Measurements from ENCODE around the gene SMOC2. TPM values are rescaled to one million over a fixed set of nuclear protein-coding genes. Genes with fewer than 3 reads are reported as not detected.

SMOC2 gene
- total RNA-seq, 1 experiment from 2014 or later: 2.1 TPM

DNA sequence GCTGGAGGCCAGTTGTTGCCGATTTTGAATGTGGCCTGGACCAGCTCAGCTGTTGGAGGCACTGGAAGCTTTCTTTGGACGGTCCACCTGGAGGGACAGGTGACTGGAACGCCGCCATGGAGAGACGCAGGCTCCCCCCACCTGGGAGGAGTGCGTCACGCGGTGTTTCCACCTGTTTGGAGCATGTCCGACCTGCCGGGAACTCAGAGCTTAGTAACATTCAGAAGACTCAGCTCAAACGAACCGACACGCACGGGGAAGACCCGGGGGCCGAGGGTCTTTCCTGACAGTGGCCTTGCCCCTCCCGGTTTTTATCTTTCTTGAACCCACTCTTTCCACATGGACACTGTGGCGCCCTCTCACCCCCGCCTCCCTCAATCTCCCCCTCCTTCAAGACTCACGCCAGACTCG lies 141.6 kb downstream of the SMOC2 start:
- no peak overlapping the region for H2BK15ac ChIP-seq (ENCODE audit: low read depth, low read length)
- H3K18ac ChIP-seq (ENCODE audit: insufficient read length, low read depth, low read length): no peak overlapping the region
- H3K14ac ChIP-seq (ENCODE audit: insufficient read depth, low read length): no peak overlapping the region
- no peak overlapping the region for H2BK12ac ChIP-seq (ENCODE audit: insufficient read length, low read depth, low read length)
- no CpG with 5 or more reads among the region's 21 CpGs for WGBS (ENCODE audit: extremely low coverage, insufficient read length, low lambda C conversion rate)
- H2BK120ac ChIP-seq (ENCODE audit: low read depth, low read length, poor library complexity, severe bottlenecking): no peak overlapping the region
- no peak overlapping the region for H3K27ac ChIP-seq (ENCODE audit: insufficient read length, low read depth, low read length)
- no peaks in the 10 kb centered on the region for H3K27me3 ChIP-seq (ENCODE audit: insufficient read depth, low read length)
- Mint-ChIP-seq H3K9me3 (no peaks in the 10 kb centered on the region; a peak in 1 of 5 replicates), H3K36me3 (ENCODE audit: insufficient read depth in 1 of 3, low read depth in 3 of 3) (no peaks in the 10 kb centered on the region), H3K27me3 (ENCODE audit: low read depth) (peaks cover 2% of the 10 kb centered on the region; the same call in 1 of the 2 replicates), H3K27ac (peak overlapping the region in 1 of 3 experiments; percentile 93; a peak in 1 of 7 replicates), H3K4me3 (no peak overlapping the region), H3K4me1 (peaks cover 14 to 16% of the 10 kb centered on the region in 2 experiments)
- H2BK20ac ChIP-seq (ENCODE audit: low read depth, low read length, poor library complexity, severe bottlenecking): no peak overlapping the region
- no peaks in the 10 kb centered on the region for H3K9me3 ChIP-seq (ENCODE audit: control insufficient read depth, low read depth, low read length)
- H4K8ac ChIP-seq (replicated peaks; ENCODE audit: insufficient read length, low read depth, low read length): no peak overlapping the region
- DNase-seq: no peak
- no peaks in the 10 kb centered on the region for H3K4me1 ChIP-seq (ENCODE audit: insufficient read depth, low read length)
- H3K9ac ChIP-seq (ENCODE audit: extremely low read depth, insufficient read length, low read length): no peak overlapping the region
- H4K91ac ChIP-seq (ENCODE audit: insufficient read length, low read depth, low read length): no peak overlapping the region
- no peaks in the 10 kb centered on the region for H4K20me1 ChIP-seq (ENCODE audit: control insufficient read depth, insufficient read depth, insufficient read length)
- no peak overlapping the region for H3K23ac ChIP-seq (ENCODE audit: insufficient read length, low read depth, low read length)
- H3K23me2 ChIP-seq (ENCODE audit: insufficient read length, low read depth, low read length, poor library complexity, severe bottlenecking): no peaks in the 10 kb centered on the region
- no peak overlapping the region for H4K5ac ChIP-seq (ENCODE audit: insufficient read length, low read depth, low read length)
- TF ChIP-seq, protein P1, sequence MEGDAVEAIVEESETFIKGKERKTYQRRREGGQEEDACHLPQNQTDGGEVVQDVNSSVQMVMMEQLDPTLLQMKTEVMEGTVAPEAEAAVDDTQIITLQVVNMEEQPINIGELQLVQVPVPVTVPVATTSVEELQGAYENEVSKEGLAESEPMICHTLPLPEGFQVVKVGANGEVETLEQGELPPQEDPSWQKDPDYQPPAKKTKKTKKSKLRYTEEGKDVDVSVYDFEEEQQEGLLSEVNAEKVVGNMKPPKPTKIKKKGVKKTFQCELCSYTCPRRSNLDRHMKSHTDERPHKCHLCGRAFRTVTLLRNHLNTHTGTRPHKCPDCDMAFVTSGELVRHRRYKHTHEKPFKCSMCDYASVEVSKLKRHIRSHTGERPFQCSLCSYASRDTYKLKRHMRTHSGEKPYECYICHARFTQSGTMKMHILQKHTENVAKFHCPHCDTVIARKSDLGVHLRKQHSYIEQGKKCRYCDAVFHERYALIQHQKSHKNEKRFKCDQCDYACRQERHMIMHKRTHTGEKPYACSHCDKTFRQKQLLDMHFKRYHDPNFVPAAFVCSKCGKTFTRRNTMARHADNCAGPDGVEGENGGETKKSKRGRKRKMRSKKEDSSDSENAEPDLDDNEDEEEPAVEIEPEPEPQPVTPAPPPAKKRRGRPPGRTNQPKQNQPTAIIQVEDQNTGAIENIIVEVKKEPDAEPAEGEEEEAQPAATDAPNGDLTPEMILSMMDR (conservative IDR thresholded peaks at IDR 0.05): no peak
- no peaks in the 10 kb centered on the region for H3K79me1 ChIP-seq (ENCODE audit: insufficient read depth, low read depth, low read length, poor library complexity, severe bottlenecking)
- H3K79me2 ChIP-seq (ENCODE audit: insufficient read depth, low read length): no peaks in the 10 kb centered on the region
- no peak overlapping the region for H3T11ph ChIP-seq (ENCODE audit: low read length)
- H2AFZ ChIP-seq (ENCODE audit: low read length): no peak overlapping the region
- H3K56ac ChIP-seq (ENCODE audit: insufficient read length, low read depth, low read length): no peak overlapping the region
- H2BK5ac ChIP-seq (ENCODE audit: insufficient read length, low read length): no peak overlapping the region
- no peak overlapping the region for H3K4ac ChIP-seq (ENCODE audit: low read depth, low read length)
- no peak overlapping the region for H3K4me2 ChIP-seq (ENCODE audit: insufficient read depth, insufficient read length, low read length)
- H2AK5ac ChIP-seq (ENCODE audit: insufficient read length, low read length): no peak overlapping the region
